ENCODE data around the gene PCDHGA7. TPM values are rescaled to one million over a fixed set of nuclear protein-coding genes. Genes with fewer than 3 reads are reported as not detected.
"Not testable (repeated sequence)": the region's sequence is repeated elsewhere in the genome, so short reads cannot be mapped to it uniquely, and the experiment has no call there.

The PCDHGA7 gene
- polyA plus RNA-seq, 3 donors, result 1.6 to 2.3 (median 2.2) TPM

DNA sequence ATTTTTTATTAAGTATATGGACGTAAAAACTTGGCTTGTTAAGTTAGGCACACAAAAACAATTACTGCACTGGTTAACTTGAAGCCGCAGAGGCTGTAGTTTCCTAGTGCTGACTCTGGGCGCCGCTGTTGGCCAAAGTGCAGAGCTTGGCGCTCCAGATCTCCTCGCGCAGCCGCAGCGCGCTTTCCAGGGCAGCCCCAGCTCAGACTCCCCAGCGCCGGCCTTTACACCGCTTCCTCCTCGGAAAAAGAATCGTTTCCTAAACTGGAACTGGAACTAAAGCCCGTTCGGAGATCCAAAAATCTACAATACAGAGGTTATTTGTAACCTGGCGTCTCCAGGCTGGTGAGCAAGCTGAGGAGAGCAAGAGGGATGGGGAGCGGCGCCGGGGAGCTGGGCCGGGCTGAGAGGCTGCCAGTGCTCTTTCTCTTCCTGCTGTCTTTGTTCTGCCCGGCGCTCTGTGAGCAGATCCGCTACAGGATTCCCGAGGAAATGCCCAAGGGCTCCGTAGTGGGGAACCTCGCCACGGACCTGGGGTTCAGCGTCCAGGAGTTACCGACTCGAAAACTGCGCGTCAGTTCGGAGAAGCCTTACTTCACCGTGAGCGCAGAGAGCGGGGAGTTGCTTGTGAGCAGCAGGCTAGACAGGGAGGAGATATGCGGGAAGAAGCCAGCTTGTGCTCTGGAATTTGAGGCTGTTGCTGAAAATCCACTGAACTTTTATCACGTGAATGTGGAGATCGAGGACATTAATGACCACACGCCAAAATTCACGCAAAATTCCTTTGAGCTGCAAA, 15.4 kb downstream of the PCDHGA7 start, which contains the start of gene PCDHGB5:
PCDHGB5 (plus strand) TSS at position 192 of the 796 bp plus-strand sequence; CDS start at position 373, 181 bp downstream.
- DNase-seq (ENCODE audit: low read depth in 3 of 3, low spot score in 2 of 3), result not testable (repeated sequence)

DNA sequence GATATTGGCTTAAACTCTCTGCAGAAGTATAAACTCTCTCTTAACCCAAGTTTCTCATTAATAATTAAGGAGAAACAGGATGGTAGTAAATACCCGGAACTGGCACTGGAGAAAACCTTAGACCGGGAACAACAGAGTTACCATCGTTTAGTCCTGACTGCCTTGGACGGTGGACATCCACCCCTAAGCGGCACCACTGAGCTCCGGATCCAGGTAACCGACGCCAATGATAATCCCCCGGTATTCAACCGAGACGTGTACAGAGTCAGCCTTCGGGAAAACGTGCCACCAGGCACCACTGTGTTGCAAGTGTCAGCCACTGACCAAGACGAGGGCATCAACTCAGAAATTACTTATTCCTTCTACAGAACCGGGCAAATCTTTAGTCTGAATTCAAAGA, 16.1 kb downstream of the PCDHGA7 start:
- DNase-seq (ENCODE audit: low read depth in 3 of 3, low spot score in 2 of 3), result no peak

DNA sequence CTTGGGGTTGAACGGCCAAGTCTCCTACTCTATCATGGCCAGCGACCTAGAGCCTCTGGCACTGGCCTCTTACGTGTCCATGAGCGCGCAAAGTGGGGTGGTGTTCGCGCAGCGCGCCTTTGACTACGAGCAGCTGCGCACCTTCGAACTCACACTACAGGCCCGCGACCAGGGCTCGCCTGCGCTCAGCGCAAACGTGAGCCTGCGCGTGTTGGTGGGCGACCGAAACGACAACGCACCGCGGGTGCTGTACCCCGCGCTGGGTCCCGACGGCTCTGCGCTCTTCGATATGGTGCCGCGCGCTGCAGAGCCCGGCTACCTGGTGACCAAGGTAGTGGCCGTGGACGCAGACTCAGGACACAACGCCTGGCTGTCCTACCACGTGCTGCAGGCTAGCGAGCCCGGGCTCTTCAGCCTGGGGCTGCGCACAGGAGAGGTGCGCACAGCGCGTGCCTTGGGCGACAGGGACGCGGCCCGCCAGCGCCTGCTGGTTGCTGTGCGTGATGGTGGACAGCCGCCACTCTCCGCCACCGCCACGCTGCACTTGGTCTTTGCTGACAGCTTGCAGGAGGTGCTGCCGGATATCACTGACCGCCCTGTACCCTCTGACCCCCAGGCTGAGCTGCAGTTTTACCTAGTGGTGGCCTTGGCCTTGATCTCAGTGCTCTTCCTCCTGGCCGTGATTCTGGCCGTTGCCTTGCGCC, 17.2 kb downstream of the PCDHGA7 start:
- DNase-seq (ENCODE audit: low read depth in 3 of 3, low spot score in 2 of 3), result no peak

DNA sequence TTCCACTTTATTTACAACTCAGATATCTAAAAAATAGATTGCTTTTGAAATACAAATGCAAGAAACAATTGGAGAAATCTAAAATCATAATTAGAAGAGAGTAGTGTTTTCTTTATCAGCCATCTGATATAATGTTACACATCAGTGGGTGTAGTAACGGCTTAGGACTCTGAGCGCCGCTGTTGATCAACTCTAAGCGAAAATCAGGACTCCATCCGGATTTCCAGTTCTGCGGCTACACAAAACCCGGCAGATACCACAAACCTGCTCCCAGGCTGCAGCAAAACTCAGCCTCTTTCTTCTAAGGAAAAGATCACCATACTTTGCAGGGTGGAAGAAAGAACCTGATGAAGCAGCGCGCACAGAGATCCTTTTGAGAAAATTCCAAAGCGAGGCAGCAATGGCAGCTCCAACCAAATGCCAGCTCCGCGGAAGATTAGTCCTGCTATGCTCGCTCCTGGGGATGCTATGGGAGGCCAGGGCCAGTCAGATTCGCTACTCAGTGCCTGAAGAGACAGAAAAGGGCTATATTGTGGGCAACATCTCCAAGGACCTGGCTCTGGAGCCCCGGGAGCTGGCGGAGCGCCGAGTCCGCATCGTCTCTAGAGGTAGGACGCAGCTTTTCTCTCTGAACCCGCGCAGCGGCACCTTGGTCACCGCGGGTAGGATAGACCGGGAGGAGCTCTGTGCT, 20.2 kb downstream of the PCDHGA7 start, which contains the start of gene PCDHGA9:
PCDHGA9 (plus strand) TSS at position 226 of the 691 bp plus-strand sequence; CDS start at position 401, 175 bp downstream.
- DNase-seq (ENCODE audit: low read depth in 3 of 3, low spot score in 2 of 3), result no peak

DNA sequence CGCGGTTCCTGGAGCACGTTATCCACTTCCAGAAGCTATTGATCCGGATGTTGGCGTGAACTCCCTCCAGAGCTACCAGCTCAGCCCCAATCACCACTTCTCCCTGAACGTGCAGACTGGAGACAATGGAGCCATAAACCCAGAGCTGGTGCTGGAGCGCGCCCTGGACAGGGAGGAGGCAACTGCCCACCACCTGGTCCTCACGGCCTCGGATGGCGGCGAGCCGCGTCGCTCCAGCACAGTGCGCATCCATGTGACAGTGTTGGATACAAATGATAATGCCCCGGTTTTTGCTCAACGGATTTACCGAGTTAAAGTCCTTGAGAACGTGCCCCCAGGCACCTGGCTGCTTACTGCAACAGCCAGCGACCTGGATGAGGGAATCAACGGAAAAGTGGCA, 20.8 kb downstream of the PCDHGA7 start:
- no peak for DNase-seq (ENCODE audit: low read depth in 3 of 3, low spot score in 2 of 3)

DNA sequence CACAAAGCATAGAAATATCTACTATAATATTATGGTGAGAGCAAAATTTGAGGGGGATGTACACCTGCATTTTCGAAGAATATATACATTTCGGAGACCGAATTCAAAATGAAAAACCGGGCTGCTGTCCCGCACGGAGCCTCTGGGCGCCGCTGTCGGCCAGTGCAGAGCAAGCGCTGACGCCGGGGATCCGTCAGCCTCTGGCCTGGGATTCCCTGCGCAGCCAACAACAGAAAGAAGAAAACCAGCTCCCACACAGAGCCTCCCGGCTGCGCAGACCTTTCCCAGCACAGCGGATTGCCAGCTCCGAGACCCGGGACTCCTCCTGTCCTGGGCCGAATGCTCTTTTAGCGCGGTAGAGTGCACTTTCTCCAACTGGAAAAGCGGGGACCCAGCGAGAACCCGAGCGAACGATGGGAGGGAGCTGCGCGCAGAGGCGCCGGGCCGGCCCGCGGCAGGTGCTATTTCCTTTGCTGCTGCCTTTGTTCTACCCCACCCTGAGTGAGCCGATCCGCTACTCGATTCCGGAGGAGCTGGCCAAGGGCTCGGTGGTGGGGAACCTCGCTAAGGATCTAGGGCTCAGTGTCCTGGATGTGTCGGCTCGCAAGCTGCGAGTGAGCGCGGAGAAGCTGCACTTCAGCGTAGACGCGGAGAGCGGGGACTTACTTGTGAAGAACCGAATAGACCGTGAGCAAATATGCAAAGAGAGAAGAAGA, 25.4 kb downstream of the PCDHGA7 start, which contains the start of gene PCDHGB6:
PCDHGB6 (plus strand) TSS at position 232 of the 716 bp plus-strand sequence; CDS start at position 414, 182 bp downstream.
- DNase-seq (ENCODE audit: low read depth in 3 of 3, low spot score in 2 of 3), result not testable (repeated sequence)

DNA sequence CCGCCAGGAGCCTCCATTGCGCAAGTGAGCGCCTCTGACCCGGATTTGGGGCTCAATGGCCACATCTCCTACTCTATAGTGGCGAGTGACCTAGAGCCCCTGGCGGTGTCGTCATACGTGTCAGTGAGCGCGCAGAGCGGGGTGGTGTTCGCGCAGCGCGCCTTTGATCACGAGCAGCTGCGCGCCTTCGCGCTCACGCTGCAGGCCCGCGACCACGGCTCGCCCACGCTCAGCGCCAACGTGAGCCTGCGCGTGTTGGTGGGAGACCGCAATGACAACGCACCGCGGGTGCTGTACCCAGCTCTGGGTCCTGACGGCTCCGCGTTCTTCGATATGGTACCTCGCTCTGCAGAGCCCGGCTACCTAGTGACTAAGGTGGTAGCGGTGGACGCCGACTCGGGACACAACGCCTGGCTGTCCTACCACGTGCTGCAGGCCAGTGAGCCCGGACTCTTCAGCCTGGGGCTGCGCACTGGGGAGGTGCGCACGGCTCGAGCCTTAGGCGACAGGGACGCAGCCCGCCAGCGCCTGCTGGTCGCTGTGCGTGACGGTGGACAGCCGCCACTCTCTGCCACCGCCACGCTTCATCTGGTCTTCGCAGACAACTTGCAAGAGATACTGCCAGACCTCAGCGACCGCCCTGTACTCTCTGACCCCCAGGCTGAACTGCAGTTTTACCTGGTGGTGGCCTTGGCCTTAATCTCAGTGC, 27.2 kb downstream of the PCDHGA7 start:
- DNase-seq (ENCODE audit: low read depth in 3 of 3, low spot score in 2 of 3), result no peak

DNA sequence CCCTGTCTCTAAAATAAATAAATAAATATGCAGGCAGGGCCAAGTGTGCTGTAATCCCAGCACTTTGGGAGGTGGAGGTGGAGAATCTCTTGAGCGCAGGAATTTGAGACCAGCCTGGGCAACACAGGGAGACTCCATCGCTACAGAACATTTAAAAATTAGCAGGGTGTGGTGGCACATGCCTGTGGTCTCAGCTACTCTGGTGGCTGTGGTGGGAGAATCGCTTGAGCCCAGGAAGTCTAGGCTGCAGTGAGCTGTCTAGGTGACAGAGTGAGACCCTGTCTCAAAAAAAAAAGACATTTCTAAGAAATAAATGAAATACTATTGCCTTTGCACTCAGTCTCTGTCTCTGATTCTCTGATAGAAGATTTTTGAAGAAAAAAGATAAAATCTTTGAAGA, 29.0 kb downstream of the PCDHGA7 start:
- DNase-seq (ENCODE audit: low read depth in 3 of 3, low spot score in 2 of 3), result no peak

DNA sequence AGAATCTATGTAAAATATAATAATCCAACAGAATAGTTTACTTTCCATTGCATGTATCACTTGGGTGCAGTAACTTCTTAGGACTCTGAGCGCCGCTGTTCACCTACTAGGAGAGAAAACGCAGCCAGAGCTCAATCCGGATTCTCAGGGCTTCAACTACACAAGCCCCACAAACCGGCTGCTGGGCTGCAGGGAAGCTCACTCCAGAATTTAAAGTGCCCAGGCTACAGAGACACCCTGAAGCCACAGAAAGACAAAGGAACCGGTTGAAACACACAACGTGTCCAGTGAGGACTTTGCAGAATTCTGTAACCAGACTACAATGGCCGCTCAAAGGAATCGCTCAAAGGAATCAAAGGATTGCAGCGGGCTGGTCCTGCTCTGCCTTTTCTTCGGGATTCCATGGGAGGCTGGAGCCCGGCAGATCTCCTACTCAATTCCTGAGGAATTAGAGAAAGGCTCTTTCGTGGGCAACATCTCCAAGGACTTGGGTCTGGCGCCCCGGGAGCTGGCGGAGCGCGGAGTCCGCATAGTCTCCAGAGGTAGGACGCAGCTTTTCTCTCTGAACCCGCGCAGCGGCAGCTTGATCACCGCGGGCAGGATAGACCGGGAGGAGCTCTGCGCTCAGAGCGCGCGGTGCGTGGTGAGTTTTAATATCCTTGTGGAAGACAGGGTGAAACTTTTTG, 30.5 kb downstream of the PCDHGA7 start, which contains the start of gene PCDHGA10:
PCDHGA10 (plus strand) TSS at position 134 of the 686 bp plus-strand sequence; CDS start at position 323, 189 bp downstream.
- DNase-seq (ENCODE audit: low read depth in 3 of 3, low spot score in 2 of 3), result no peak

DNA sequence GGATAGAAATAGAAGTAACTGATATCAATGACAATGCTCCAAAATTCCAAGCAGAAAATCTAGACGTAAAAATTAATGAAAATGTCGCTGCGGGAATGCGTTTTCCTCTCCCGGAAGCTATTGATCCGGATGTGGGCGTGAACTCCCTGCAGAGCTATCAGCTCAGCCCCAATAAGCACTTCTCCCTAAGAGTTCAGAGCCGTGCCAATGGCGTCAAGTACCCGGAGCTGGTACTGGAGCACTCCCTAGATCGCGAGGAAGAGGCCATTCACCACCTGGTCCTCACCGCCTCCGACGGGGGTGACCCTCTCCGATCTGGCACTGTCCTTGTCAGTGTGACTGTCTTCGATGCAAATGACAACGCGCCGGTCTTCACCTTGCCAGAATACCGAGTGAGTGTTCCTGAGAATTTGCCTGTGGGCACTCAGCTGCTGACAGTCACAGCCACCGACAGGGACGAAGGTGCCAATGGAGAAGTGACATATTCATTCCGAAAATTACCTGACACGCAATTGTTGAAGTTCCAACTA, 31.1 kb downstream of the PCDHGA7 start:
- no peak for DNase-seq (ENCODE audit: low read depth in 3 of 3, low spot score in 2 of 3)

DNA sequence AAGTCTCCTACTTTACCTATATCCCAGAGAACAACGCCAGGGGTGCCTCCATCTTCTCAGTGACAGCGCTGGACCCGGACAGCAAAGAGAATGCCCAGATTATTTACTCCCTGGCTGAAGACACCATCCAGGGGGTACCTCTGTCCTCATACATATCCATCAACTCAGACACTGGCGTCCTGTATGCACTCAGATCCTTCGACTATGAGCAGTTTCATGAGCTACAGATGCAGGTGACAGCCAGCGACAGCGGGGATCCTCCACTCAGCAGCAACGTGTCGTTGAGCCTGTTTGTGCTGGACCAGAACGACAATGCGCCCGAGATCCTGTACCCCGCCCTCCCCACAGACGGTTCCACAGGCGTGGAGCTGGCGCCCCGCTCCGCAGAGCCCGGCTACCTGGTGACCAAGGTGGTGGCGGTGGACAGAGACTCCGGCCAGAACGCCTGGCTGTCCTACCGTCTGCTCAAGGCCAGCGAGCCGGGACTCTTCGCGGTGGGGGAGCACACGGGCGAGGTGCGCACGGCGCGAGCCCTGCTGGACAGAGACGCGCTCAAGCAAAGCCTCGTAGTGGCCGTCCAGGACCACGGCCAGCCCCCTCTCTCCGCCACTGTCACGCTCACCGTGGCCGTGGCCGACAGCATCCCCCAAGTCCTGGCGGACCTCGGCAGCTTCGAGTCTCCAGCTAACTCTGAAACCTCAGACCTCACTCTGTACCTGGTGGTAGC, 32.2 kb downstream of the PCDHGA7 start:
- DNase-seq (ENCODE audit: low read depth in 3 of 3, low spot score in 2 of 3), result not testable (repeated sequence)

DNA sequence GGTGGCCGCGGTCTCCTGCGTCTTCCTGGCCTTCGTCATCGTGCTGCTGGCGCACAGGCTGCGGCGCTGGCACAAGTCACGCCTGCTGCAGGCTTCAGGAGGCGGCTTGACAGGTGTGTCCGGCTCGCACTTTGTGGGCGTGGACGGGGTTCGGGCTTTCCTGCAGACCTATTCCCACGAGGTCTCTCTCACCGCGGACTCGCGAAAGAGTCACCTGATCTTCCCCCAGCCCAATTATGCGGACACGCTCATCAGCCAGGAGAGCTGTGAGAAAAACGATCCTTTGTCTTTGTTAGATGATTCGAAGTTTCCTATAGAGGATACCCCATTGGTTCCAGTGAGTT, 32.7 kb downstream of the PCDHGA7 start:
- DNase-seq (ENCODE audit: low read depth in 3 of 3, low spot score in 2 of 3), result not testable (repeated sequence)

DNA sequence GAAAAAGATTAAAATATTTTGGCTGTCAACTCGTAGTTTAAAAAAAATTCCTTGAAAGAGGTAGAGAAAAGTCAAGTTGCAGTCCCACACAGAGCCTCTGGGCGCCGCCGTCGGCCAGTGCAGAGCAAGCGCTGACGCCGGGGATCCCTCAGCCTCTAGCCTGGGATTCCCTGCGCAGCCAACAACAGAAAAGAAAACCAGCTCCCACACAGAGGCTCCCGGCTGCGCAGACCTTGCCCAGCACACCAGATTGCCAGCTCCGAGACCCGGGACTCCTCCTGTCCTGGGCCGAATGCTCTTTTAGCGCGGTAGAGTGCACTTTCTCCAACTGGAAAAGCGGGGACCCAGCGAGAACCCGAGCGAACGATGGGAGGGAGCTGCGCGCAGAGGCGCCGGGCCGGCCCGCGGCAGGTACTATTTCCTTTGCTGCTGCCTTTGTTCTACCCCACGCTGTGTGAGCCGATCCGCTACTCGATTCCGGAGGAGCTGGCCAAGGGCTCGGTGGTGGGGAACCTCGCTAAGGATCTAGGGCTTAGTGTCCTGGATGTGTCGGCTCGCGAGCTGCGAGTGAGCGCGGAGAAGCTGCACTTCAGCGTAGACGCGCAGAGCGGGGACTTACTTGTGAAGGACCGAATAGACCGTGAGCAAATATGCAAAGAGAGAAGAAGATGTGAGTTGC, 35.1 kb downstream of the PCDHGA7 start, which contains the start of gene PCDHGB7:
PCDHGB7 (plus strand) TSS at position 184 of the 679 bp plus-strand sequence; CDS start at position 367, 183 bp downstream.
- peak in 1 of 3 donors; percentile 29 for DNase-seq (ENCODE audit: low read depth in 3 of 3, low spot score in 2 of 3)

DNA sequence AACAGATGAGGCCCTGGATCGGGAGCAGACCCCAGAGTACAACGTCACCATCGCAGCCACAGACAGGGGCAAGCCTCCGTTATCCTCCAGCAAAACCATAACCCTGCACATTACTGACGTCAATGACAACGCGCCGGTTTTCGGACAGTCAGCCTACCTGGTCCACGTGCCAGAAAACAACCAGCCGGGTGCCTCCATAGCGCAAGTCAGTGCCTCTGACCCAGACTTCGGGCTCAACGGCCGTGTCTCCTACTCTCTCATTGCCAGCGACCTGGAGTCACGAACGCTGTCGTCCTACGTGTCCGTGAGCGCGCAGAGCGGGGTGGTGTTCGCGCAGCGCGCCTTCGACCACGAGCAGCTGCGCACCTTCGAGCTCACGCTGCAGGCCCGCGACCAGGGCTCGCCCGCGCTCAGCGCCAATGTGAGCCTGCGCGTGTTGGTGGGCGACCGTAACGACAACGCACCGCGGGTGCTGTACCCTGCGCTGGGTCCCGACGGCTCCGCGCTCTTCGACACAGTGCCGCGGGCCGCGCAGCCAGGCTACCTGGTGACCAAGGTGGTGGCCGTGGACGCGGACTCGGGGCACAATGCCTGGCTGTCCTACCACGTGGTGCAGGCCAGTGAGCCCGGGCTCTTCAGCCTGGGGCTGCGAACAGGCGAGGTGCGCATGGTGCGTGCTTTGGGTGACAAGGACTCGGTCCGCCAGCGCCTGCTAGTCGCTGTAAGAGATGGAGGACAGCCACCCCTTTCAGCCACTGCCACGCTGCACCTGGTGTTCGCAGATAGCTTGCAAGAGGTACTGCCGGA, 36.7 kb downstream of the PCDHGA7 start:
- no peak for DNase-seq (ENCODE audit: low read depth in 3 of 3, low spot score in 2 of 3)

DNA sequence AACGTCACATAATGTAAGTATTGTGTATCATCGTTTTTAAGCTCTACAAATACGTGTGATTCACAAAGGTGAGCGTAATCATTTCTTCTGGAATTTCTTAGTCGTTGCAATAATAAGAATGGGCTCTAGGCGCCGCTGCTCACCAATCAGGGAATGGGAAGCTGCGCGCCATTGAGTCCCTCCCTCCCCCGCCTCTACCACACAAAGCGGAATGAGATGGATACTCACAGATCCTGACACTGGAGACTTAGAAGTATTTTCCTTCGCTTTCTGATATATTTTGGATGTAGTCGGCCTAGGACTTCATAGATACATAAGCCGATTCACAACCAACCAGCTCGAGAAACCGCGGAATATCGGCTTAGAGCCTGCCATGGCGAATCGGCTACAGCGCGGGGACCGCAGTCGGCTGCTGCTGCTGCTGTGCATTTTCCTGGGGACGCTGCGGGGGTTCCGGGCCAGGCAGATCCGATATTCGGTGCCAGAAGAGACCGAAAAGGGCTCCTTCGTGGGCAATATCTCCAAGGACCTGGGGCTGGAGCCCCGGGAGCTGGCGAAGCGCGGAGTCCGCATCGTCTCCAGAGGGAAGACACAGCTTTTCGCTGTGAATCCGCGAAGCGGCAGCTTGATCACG, 38.4 kb downstream of the PCDHGA7 start, which contains the start of gene PCDHGA11:
PCDHGA11 (plus strand) TSS at position 197 of the 634 bp plus-strand sequence; CDS start at position 374, 177 bp downstream.
- DNase-seq (ENCODE audit: low read depth in 3 of 3, low spot score in 2 of 3), result no peak

DNA sequence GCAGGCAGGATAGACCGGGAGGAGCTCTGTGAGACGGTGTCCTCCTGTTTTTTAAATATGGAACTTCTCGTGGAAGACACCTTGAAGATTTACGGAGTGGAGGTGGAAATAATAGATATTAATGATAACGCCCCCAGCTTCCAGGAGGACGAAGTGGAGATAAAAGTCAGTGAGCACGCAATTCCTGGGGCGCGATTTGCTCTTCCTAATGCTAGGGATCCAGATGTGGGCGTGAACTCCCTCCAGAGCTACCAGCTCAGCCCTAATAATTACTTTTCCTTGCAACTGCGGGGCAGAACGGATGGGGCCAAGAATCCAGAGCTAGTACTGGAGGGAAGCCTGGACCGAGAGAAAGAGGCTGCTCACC, 38.9 kb downstream of the PCDHGA7 start:
- DNase-seq (ENCODE audit: low read depth in 3 of 3, low spot score in 2 of 3), result no peak

Data from right renal cortex interstitium (tissue), 3 donors.